Hepatic stellate cell (primary cell): ENCODE measurements around the gene MICALL1.

ENCODE experiments used
- DNase-seq: peaks from one replicate; pipeline ENCODE4 v3.0.0; 2011; ENCODE audit warnings: low spot score

The MICALL1 gene

GRCh38 chr22:37905534-37906363 is at the start of gene MICALL1:
MICALL1 (plus strand) TSS chr22:37906297; CDS start chr22:37906423, 126 bp downstream.
- DNase-seq, result peak; percentile 79

GRCh38 chr22:37860796-37861421 is 45.2 kb upstream of the MICALL1 start:
- no peak for DNase-seq

GRCh38 chr22:37862570-37863325 is 43.3 kb upstream of the MICALL1 start:
- DNase-seq, result no peak

GRCh38 chr22:37865510-37865909 is 40.6 kb upstream of the MICALL1 start:
- no peak for DNase-seq

- DNase-seq, result no peak
Measured at GRCh38 chr22:37870273-37870672, 35.8 kb upstream of the MICALL1 start.

- DNase-seq, result peak; percentile 35
Measured at GRCh38 chr22:37880668-37881440, 25.2 kb upstream of the MICALL1 start.

GRCh38 chr22:37884420-37884819 is 21.7 kb upstream of the MICALL1 start:
- DNase-seq, result no peak

- peak; percentile 69 for DNase-seq
Measured at GRCh38 chr22:37887584-37888378, 18.3 kb upstream of the MICALL1 start.

GRCh38 chr22:37891926-37892325 is 14.2 kb upstream of the MICALL1 start:
- no peak for DNase-seq

- no peak for DNase-seq
Measured at GRCh38 chr22:37892566-37893335, 13.3 kb upstream of the MICALL1 start.

- DNase-seq, result no peak
Measured at GRCh38 chr22:37893583-37893983, 12.5 kb upstream of the MICALL1 start.

- DNase-seq, result no peak
Measured at GRCh38 chr22:37894939-37895670, 11.0 kb upstream of the MICALL1 start.

- DNase-seq, result no peak
Measured at GRCh38 chr22:37896181-37896592, 9.9 kb upstream of the MICALL1 start.

GRCh38 chr22:37896939-37897338 is 9.2 kb upstream of the MICALL1 start:
- no peak for DNase-seq

- DNase-seq, result no peak
Measured at GRCh38 chr22:37897807-37898206, 8.3 kb upstream of the MICALL1 start.

- DNase-seq, result no peak
Measured at GRCh38 chr22:37898441-37899181, 7.5 kb upstream of the MICALL1 start.

GRCh38 chr22:37904572-37905533 is 1.2 kb upstream of the MICALL1 start:
- DNase-seq, result peak; percentile 99
